T-helper 1 cell (primary cell): ENCODE measurements around the gene FAM89A.
"Not testable (repeated sequence)": the region's sequence is repeated elsewhere in the genome, so short reads cannot be mapped to it uniquely, and the experiment has no call there.

Experiments used
- DNase-seq, 5 donors: peaks; one replicate each; pipeline ENCODE4 v3.0.0-alpha.2; 2012 to 2020

The FAM89A gene

DNA sequence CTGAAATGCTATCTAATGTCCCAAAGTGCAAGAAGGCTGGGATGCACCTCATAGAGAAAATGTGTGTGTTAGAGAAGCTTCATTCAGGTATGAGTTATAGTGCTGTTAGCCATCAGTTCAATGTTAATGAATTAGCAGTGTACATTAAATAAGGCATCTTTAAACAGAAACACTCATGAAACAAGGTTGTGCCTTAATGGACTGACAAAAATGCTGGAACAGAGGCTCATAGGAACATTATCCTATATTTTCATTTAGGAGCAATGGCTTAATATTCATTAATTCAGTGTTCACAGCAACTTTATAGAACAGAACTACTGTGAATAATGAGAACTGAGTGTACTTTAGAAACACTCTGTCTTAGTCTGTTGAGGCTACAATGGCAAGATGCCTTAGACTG lies 15.2 kb upstream of the FAM89A start:
- DNase-seq, result no peak

DNA sequence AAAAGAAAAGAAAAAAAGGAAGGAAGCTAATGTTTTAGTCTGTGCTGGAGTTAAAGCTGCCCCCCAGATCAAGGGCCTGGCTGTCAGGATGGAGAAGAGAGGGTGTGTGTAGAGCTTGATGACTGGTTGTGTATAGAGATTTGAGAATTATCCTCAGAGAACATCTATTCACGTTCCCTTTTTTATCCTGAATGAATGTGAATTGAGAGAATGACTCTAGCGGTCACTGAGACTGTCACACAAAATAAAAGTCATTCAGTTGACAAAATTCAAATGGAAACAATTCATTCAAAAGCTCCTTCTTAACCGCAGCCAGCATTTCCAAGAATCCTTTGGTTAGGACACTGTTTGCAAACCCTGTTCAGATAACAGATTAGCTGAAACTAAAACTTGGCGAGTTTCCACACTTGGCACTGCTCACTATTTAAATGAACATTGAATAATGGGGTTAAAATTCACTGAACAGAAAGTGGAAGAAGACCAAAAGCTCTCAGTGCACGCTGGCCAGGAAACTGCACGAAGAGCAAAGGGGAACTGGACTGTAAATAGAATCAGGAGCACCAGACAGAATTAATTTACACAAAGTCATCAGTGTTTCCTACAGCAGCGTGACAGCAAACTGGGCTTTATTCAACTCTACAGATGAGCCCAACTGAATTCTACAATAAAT lies 13.6 kb upstream of the FAM89A start:
- peak in 1 of 5 donors; percentile 60 for DNase-seq

DNA sequence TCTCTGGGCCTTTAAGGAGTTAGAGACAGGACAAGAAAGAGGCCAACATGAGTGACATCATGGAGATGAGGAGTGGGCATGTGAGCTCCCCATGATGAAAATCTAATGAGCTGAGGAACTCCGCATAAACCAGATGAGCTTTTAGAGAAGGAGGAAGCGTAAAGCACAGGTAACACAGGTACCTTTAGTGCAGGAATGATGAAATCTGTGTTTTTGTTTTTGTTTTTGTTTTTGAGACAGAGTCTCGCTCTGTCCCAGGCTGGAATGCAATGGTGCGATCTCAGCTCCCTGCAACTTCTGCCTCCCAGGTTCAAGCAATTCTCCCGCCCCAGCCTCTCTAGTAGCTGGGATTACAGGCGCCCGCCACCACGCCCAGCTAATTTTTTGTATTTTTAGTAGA lies 12.7 kb upstream of the FAM89A start:
- no peak for DNase-seq

DNA sequence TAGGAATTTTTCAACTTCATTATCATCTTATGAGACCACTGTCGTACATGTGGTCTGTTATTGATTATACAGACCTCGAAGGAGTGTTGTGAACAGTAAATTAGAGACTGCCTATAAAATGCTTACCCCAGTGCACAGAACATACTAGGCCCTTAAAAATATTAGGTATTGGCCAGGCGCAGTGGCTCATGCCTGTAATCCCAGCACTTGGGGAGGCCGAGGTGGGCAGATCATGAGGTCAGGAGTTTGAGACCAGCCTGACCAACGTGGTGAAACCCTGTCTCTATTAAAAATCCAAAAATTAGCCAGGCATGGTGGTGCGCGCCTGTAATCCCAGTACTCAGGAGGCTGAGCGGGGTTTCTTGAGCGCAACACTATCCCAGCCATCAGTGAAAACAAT lies 10.9 kb upstream of the FAM89A start:
- not testable (repeated sequence) for DNase-seq

DNA sequence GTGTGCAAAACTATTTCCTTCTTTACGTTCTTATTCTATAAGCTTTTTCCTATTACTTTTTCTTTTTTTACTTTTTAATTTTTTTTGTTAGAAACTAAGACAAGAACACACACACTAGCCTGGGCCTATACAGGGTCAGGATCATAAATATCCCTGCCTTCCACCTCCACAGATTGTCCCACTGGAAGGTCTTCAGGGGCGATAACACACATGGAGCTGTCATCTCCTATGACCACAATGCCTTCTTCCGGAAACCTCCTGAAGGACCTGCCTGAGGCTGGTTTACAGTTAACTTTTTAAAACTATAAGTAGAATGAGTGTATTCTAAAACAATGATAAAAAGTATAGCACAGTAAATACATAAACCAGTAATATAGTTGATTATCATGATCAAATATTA lies 10.3 kb upstream of the FAM89A start:
- no peak for DNase-seq

DNA sequence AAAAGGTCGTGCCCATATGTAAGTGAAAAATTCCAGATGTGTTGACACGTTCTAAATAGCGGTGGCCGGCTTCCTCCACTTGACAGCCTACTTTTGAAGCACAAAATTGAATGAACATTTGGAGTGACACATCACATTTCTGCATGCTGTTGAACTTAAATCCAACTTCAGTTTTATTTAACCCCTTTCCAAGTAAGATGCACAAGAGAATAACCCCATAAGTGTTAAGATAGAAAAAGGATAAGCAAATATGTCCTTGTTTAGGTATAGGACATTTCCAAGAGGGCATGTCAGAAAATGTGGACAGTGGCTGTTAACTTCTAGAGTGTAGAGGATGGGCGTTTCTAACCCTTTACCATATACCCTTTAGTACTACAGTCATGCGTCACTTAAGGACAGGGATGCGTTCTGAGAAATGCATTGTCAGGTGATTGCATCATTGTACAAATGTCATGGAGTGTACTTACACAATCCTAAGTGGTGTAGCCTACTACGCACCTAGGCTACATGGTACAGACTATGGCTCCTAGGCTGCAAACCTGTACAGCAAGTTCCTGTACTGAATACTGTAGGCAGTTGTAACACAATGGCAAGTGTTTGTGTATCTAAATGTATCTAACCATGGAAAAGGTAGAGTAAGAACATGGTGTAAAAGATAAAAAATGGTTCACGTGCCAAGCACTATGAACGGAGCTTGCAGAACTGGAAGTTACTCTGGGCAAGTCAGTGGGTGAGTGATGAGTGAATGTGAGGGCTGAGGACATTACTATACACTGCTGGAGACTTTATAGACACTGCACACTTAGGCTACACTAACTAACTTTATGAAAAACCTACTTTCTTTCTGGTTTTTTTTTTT lies 9.3 kb upstream of the FAM89A start:
- DNase-seq, result no peak

DNA sequence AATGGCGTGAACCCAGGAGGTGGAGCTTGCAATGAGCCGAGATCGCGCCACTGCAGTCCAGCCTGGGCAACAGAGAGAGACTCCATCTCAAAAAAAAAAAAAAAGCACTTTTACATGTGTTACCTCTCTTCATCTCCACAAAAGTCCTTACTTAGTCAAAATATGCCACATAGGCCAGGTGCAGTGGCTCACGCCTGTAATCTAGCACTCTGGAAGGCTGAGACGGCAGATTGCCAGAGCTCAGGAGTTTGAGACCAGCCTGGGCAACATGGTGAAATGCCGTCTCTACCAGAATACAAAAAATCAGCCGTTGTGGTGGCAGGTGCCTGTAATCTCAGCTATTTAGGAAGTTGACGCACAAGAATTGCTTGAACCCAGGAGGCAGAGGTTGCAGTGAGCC lies 8.4 kb upstream of the FAM89A start:
- DNase-seq, result not testable (repeated sequence)

DNA sequence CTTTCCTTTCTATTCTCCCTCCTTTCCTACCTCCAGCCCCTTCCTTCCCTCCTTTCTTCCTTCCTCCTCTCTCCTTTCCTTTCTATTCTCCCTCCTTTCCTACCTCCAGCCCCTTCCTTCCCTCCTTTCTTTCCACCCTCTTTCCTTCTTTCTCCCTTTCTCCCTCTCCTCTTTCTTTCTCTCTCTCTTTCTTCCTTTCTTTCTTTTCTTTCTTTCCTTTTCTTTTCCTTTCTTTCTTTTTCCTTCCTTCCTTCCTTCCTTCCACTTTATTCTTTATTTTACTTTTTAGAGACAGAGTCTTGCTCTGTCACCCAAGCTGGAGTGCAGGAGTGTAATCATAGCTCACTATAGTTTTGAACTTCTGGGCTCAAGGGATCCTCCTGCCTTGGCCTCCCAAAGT lies 7.5 kb upstream of the FAM89A start:
- not testable (repeated sequence) for DNase-seq

DNA sequence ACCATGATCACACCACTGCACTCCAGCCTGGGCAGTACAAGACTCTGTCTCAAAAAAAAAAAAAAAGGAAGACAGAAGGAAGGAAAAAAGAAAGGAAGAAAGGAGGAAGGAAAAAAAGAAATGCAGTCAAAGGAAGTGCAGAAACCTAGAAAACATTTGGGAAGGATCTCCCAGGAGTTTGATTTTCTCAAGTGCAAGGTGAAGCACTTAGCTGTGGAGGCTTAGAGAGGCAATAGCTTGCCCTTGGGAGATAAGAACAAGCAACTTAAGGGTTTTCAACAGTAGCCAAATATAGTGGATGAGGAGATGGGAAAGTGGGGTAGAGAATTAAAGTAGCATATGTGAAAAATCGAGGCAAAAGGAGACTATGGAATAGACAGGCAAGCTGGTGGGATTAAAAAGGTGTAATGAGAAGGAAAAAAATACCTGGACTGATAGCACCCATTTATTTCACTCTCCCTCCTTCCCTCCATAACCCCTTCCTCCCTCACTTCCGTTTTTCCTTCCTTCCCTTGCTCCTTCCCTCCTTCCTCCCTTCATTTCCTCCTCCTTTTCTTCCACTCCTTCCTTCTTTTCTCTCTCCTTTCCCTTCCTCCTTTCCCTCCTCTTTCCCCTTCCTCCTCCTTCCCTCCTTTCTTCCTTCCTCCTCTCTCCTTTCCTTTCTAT lies 6.8 kb upstream of the FAM89A start:
- DNase-seq, result no peak

DNA sequence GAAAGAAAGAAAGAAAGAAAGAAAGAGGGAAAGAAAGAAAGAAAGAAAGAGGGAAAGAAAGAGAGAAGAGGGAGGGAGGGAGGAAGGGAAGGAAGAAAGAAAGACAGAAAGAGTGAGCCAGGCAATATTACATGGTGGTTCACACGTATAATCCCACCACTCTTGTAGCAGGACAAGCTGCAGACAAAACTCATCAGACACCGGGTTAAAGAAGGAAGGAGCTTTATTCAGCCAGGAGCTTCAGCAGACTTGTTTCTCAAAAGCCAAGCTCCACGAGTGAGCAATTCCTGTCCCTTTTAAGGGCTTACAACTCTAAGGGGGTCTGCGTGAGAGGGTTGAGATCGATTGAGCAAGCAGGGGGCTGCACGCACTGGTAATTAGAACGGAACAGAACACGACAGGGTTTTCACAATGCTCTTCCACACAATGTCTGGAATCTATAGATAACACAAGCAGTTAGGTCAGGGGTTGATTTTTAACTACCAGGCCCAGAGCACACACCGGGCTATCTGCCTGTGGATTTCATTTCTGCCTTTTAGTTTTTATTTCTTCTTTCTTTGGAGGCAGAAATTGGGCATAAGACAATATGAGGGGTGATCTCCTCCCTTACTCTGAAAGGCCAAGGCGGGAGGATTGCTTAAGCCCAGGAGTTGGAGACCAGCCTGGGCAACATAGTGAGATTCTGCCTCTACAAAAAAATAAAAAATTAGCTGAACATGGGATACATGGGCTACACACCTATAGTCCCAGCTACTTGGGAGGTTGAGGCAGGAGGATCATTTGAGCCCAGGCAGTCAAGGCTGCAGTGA lies 6.1 kb upstream of the FAM89A start:
- DNase-seq, result not testable (repeated sequence)

DNA sequence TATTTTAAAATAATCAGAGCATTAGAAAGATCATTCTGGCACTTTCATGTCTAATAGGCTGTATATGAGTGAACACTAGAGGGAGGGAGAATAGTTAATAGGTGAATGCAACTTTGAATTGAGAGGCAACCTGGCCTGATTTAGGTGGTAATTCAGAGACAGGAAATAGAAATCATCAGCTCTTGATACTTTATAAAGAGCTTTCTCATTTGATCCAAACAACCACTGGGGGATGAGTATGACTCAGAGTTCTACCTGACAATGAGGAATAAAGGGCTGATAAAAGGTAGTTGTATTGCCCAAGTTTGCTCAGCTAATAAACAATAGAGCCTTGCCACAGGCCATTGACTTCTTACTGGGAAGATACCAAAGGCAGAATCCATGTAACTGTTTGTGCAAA lies 5.2 kb upstream of the FAM89A start:
- no peak for DNase-seq

DNA sequence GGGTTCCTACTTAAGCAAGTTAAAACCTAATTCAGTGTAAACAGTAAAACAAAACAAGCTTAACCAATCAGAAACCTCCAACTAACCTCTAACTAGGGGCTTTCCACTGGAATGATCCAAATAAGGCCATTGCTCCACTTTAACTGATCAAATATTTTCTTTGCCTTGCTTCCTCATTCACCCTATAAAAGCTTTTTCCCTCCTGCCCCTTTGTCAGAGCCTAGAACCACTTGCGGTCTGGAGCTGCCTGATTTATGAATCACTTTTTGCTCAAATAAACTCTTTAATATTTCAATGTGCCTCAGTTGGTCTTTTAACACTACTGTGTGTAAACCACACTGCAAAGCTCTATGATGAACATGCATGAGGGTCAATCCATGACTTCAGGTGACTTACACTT lies 4.5 kb upstream of the FAM89A start:
- no peak for DNase-seq

DNA sequence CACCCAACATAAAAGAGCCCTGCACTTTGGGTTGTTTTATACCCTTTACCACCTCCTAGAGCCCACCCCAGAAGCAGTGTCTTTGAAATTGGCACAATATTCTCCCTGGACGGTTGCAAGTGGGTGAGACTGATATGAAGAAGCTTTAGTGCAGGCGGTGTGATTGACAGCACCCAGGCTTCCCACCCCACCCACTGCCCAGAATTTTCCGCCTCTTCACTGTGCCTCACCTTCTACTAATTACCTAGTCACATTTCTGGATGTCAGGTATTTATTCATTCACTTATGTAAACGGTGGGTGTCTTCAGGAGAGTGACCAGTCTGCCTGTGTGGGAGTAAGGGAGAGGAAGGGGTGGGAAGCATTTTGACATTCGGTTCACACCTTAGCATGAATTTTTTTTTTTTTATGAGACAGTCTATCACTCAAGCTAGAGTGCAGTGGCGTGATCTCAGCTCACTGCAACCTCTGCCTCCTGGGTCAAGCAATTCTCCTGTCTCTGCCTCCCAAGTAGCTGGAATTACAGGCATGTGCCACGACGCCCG lies 1.7 kb upstream of the FAM89A start:
- DNase-seq, result no peak

DNA sequence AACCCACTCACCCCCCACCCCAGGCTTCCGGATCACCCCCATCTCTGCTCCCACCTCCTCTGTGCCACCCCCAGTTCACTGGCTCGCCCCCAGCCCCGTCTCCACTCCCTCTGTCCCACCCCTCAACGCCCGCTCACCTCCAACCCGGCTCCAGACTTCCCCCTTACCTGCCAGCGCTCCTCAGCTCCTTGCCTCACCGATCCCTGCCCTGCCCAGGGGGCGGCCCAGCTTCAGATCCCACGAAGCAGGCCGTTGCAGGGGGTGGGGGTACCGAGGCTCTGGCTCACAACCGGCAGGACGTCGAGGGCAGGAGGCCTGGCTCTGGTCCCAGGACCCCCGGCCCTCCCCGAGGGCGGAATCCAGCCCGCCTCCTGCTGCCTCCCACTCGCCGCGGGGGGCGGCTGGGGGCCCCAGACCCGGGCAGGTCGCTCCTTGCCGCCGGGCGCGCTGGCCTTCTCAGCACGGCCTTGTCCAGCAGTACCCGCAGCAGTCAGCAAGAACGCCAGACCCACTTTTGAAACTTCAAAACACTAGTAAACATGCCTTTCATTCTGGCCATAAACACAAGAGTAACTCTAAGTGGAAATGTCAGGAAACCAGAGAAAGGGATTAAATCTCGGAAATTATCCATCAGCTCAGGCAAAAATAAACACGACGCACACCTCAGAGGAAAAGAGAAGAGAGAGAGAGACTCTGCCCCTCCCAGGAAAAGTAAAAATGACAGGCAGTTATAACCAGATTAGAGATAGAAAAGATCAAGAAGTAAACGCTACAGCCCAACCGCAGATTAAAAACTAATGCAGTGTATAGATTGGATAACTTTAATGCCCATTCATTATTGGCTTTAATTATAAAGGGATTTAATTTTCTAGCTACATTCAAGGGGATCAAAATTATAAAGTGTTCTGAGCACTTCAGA lies 1.0 kb upstream of the FAM89A start:
- peak in 1 of 5 donors; percentile 27 for DNase-seq

DNA sequence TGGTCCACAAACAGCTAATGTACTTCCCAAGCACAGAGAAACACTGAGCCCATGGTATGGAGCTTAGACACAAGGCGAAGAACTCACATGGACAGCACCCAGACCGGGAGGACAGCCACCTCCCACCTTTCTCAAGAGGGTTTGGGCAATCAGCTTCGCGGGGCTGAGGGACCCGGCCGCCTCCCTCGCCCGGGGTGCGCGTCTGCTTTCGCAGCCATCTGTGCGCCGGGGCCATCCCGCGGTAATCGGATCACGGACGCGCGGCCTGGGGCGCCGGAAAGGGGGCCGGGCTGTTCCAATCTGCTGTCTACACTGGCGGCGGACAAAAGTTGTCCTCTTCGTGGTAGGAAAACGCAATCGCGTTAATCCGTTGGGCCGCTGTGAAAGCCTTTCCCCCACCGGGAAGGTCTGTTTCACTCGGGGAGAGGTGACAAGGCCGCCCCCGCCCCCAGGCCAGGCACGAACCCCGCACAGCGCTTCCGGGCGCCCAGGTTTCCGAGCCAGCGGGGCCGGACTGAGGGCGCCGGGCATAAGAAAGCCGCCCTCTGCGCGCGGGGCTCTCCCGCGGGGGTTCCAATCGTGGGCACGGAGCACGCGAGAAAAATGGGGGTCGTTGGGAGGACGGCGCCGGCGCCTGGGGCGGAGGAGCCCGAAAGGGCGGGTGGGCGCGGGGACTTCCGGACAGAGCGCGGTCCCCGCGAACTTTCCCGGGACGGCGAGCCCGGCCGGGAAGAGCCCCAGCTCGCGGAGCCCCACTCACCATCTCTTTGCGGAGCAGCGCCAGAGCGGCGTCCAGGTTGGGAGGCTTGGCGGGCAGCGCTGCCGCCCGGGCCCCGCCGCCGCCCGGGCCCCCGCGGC lies 664 bp downstream of the FAM89A start:
- peak in 4 of 5 donors; percentile 13 to 46 (median 19) for DNase-seq

DNA sequence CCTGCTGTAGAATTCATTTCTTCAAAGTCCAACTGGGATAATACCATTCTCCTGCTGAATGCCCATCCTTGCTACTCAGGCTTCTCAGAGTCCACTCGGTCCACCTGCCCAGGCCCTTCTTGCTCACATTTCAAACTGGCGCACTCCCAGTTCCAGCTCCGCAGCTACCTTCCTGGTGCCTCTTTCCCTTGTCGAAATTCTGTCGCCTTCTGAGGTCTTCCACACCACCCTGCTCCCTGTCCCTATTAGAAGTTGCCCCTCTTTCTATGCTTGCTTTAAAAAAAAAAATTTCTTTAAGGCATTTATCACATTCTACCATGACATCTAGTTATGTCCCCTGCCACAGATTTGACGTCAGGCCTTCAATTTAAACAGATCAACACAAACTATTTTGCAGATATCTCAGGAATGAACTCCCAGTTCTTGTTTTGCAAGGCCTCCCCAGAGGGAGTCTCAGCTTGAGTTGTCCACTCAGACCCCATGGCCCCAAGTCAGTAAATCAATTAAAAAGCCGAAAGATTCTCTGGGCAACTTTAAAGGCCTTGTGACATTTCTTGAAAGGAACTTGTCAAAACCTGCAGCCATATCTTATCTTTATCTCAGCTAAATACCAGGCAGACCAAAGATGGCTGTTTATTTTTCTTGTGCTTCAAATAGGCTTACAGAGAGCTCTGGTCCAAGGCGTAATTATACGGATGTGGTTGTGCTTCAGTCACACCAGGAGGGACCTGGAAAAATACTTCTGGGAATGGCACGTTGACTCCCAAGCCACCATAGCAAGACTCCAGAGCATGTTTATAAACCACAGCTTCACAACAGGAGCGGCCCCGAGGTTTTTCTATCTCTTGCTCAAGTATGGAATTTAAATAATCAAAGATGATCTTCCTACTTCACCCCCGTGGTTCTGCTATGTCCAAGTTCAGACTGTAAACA lies 2.2 kb downstream of the FAM89A start:
- no peak for DNase-seq

DNA sequence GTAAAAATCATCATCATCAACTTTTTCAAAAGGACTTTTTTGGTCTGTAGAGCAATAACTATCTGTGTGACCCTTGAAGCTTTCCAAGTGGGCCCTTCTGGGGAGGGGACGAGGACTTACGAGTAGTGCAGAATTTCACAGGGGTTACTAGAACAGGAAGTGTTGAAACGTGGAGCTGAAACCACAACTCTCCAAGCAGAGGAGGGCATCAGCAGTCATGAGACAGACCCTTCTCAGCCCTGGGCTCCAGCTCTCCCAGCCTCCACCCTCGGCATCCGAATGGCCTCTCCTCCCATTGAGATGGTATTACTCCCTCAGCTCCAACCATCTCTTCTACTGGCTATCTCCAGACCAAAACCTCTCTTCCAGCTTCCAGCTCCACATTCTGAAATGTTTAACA lies 3.6 kb downstream of the FAM89A start:
- DNase-seq, result no peak

DNA sequence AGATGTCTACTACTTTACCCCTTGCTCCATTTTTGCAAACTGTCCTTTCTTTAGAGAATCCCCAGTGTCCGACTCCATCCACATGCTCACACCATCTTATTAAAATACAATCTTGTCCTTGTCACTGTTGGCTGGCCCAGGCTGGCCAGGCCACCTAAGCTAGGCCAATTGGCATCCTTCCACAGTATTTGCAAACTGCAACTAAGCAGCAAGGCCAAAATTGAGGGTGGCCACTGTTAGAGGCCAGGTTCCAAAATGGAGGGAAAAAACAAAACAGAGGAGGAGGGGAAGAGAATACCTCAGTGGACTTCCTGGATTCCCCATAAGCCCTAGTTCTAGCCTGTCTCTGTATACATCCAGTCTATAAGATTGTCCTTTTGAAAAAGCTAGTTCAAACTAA lies 4.3 kb downstream of the FAM89A start:
- no peak for DNase-seq

DNA sequence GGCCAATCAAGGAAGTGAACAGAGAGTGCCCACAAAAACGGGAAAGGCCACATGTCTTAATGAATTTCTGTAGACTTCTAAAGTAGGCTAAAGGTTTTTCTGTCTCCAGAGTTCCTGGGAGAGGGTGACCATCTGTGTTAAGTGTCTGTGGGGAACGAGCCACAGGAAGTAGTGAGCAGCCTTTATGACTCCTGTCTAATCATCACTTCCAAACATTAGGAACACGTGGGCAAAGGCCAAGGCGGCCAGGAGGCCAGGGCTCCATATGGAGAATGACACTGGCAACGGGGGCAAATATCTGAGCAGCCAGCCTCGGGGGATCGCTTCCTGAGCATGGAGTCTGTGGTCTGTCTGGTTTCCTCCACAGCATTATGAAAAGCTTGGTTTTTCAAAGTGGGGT lies 7.1 kb downstream of the FAM89A start:
- no peak for DNase-seq
